ENCODE measurements around the gene RABGAP1L. TPM values are rescaled to one million over a fixed set of nuclear protein-coding genes. Genes with fewer than 3 reads are reported as not detected.

RABGAP1L gene
- total RNA-seq, 4 donors from 2014 or later, result 170 to 282 (median 182) TPM

- no peak for DNase-seq
- Histone ChIP-seq H3K36me3 (peaks cover 0 to 20% (median 0%) of the 10 kb centered on the region in 3 donors), H3K4me3 (no peak overlapping the region), H3K9me3 (no peaks in the 10 kb centered on the region), H3K4me1 (no peaks in the 10 kb centered on the region), H3K27ac (no peak overlapping the region), H3K27me3 (no peaks in the 10 kb centered on the region)
- TF ChIP-seq CTCF (IDR thresholded peaks at IDR 0.05) (no peak), POLR2A (IDR thresholded peaks at IDR 0.05) (no peak)
These were observed 843.7 kb downstream of the RABGAP1L start for GRCh38 chr1:175002910-175003517.

- H3K4me3 ChIP-seq, result no peak overlapping the region
- no peaks in the 10 kb centered on the region for H3K27me3 ChIP-seq
- no peak for TF ChIP-seq CTCF (IDR thresholded peaks at IDR 0.05)
- TF ChIP-seq POLR2A (IDR thresholded peaks at IDR 0.05), result no peak
- no peaks in the 10 kb centered on the region for H3K9me3 ChIP-seq
- DNase-seq, result no peak
- no peak overlapping the region for H3K27ac ChIP-seq
- peaks cover 0 to 25% (median 0%) of the 10 kb centered on the region in 3 donors for H3K36me3 ChIP-seq
- no peaks in the 10 kb centered on the region for H3K4me1 ChIP-seq
These were observed 844.2 kb downstream of the RABGAP1L start for GRCh38 chr1:175003521-175003920.

GRCh38 chr1:175005085-175005783 is 845.9 kb downstream of the RABGAP1L start:
- Histone ChIP-seq H3K9me3 (no peaks in the 10 kb centered on the region), H3K27me3 (no peaks in the 10 kb centered on the region), H3K27ac (no peak overlapping the region), H3K4me1 (no peaks in the 10 kb centered on the region), H3K4me3 (no peak overlapping the region), H3K36me3 (peaks cover 0 to 43% (median 0%) of the 10 kb centered on the region in 3 donors)
- no peak for TF ChIP-seq CTCF (IDR thresholded peaks at IDR 0.05)
- TF ChIP-seq POLR2A (IDR thresholded peaks at IDR 0.05), result no peak
- no peak for DNase-seq

GRCh38 chr1:175009532-175009931 is 850.2 kb downstream of the RABGAP1L start:
- peaks cover 0 to 85% (median 0%) of the 10 kb centered on the region in 3 donors for H3K36me3 ChIP-seq
- H3K27me3 ChIP-seq, result no peaks in the 10 kb centered on the region
- no peak for TF ChIP-seq CTCF (IDR thresholded peaks at IDR 0.05)
- H3K27ac ChIP-seq, result no peak overlapping the region
- no peaks in the 10 kb centered on the region for H3K4me1 ChIP-seq
- H3K9me3 ChIP-seq, result no peaks in the 10 kb centered on the region
- DNase-seq, result no peak
- no peak overlapping the region for H3K4me3 ChIP-seq

- H3K36me3 ChIP-seq, result peaks cover 0 to 94% (median 0%) of the 10 kb centered on the region in 3 donors
- no peak for DNase-seq
- H3K9me3 ChIP-seq, result no peaks in the 10 kb centered on the region
- H3K27me3 ChIP-seq, result no peaks in the 10 kb centered on the region
- no peaks in the 10 kb centered on the region for H3K4me1 ChIP-seq
- TF ChIP-seq CTCF (IDR thresholded peaks at IDR 0.05), result no peak
- no peak for TF ChIP-seq POLR2A (IDR thresholded peaks at IDR 0.05)
- no peak overlapping the region for H3K4me3 ChIP-seq
- H3K27ac ChIP-seq, result no peak overlapping the region
These were observed 854.1 kb downstream of the RABGAP1L start for GRCh38 chr1:175013445-175013844.

All from Peyer's patch (tissue), 4 donors.